Measurements from ENCODE around the gene IRF2BPL. TPM values are rescaled to one million over a fixed set of nuclear protein-coding genes. Genes with fewer than 3 reads are reported as not detected.

IRF2BPL gene
- total and polyA plus RNA-seq, 4 donors = 3.8 to 15.8 (median 7.4) TPM

DNA sequence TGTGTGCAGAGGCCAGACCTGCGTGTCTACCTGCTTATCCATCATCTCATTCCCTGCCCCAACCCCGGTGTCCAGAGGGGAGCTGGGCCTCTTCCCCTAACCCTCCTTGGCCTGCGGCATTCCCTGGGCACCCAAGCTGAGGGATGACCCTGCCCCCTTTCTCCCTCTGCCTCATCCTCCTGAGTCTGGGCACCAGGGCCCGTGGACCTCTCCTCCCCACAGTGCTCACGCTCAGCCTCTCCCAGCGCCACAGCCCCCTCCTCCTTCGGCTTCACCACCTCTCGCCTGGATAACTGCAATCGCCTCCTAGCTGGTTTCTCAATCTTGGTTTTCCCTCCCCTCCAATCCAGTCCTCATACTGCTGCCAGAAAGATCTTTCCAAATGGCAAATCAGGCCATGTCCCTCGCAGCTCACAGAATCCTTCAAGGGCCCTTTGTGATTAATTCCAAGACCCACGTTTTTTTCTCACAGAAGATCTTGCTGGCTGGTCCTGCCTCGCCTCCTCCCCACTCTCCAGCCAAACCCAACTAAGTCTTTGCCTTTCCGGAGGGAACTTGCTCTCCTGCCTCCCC lies 16.2 kb downstream of the IRF2BPL start (continued):
- TF ChIP-seq, protein P1, sequence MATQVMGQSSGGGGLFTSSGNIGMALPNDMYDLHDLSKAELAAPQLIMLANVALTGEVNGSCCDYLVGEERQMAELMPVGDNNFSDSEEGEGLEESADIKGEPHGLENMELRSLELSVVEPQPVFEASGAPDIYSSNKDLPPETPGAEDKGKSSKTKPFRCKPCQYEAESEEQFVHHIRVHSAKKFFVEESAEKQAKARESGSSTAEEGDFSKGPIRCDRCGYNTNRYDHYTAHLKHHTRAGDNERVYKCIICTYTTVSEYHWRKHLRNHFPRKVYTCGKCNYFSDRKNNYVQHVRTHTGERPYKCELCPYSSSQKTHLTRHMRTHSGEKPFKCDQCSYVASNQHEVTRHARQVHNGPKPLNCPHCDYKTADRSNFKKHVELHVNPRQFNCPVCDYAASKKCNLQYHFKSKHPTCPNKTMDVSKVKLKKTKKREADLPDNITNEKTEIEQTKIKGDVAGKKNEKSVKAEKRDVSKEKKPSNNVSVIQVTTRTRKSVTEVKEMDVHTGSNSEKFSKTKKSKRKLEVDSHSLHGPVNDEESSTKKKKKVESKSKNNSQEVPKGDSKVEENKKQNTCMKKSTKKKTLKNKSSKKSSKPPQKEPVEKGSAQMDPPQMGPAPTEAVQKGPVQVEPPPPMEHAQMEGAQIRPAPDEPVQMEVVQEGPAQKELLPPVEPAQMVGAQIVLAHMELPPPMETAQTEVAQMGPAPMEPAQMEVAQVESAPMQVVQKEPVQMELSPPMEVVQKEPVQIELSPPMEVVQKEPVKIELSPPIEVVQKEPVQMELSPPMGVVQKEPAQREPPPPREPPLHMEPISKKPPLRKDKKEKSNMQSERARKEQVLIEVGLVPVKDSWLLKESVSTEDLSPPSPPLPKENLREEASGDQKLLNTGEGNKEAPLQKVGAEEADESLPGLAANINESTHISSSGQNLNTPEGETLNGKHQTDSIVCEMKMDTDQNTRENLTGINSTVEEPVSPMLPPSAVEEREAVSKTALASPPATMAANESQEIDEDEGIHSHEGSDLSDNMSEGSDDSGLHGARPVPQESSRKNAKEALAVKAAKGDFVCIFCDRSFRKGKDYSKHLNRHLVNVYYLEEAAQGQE (IDR thresholded peaks at IDR 0.05) = no peak
- no peak for TF ChIP-seq FOXA1 (IDR thresholded peaks at IDR 0.05)

DNA sequence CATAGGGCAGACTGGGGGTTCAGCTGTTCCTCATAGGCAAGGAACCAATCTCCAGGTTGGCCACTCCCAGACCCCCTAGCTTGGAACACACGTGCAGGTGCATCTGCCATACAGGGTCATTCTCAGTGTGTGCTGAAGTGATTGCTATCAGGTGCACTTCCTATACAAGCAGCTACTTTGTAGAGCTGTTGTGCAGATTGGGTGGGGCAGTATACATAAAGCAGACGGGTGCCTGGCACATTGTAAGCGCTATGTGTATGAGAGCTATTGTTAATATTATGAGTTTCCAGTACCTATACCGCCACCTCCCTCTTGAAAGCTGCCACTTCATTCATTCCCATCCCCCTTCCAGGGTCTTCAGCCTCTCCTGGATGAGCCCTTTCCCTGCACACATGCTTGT lies 17.3 kb downstream of the IRF2BPL start:
- Histone ChIP-seq H3K27ac (ENCODE audit: low read depth in 1 of 2, low read length in 2 of 2) (no peak overlapping the region), H3K4me1 (ENCODE audit: control insufficient read depth in 4 of 4, insufficient read depth in 4 of 4, low read length in 3 of 4) (peaks cover 10 to 55% (median 29%) of the 10 kb centered on the region in 4 donors), H3K9me3 (ENCODE audit: control insufficient read depth in 4 of 4, low read length in 3 of 4) (no peaks in the 10 kb centered on the region), H3K27me3 (ENCODE audit: control insufficient read depth in 4 of 4, insufficient read depth in 4 of 4, low read length in 3 of 4) (no peaks in the 10 kb centered on the region), H3K36me3 (ENCODE audit: control insufficient read depth in 4 of 4, insufficient read depth in 3 of 4, low read depth in 1 of 4, low read length in 3 of 4) (no peaks in the 10 kb centered on the region), H3K9ac (ENCODE audit: low read depth in 1 of 2, low read length in 2 of 2) (no peak overlapping the region), H3K4me3 (ENCODE audit: low read depth in 1 of 3, low read length in 3 of 3) (no peak overlapping the region)
- 87% methylated on average over 4 of the region's 4 CpGs for WGBS
- DNase-seq (ENCODE audit: low spot score) = no peak
- TF ChIP-seq JUND (IDR thresholded peaks at IDR 0.05) (no peak), EGR1 (IDR thresholded peaks at IDR 0.05; ENCODE audit: low read depth in 2 of 2) (no peak), YY1 (IDR thresholded peaks at IDR 0.05) (no peak), SP1 (IDR thresholded peaks at IDR 0.05) (no peak), HNF4A (conservative IDR thresholded peaks at IDR 0.05) (no peak), FOXA2 (IDR thresholded peaks at IDR 0.05) (no peak), TAF1 (conservative IDR thresholded peaks at IDR 0.05) (no peak), NR2F2 (IDR thresholded peaks at IDR 0.05) (no peak), HNF4G (IDR thresholded peaks at IDR 0.05) (no peak), GABPA (IDR thresholded peaks at IDR 0.05 in 1 of 2, conservative IDR thresholded peaks at IDR 0.05 in 1 of 2) (no peak), FOXA1 (IDR thresholded peaks at IDR 0.05) (no peak), RXRA (IDR thresholded peaks at IDR 0.05) (no peak)
- TF ChIP-seq, protein P2, sequence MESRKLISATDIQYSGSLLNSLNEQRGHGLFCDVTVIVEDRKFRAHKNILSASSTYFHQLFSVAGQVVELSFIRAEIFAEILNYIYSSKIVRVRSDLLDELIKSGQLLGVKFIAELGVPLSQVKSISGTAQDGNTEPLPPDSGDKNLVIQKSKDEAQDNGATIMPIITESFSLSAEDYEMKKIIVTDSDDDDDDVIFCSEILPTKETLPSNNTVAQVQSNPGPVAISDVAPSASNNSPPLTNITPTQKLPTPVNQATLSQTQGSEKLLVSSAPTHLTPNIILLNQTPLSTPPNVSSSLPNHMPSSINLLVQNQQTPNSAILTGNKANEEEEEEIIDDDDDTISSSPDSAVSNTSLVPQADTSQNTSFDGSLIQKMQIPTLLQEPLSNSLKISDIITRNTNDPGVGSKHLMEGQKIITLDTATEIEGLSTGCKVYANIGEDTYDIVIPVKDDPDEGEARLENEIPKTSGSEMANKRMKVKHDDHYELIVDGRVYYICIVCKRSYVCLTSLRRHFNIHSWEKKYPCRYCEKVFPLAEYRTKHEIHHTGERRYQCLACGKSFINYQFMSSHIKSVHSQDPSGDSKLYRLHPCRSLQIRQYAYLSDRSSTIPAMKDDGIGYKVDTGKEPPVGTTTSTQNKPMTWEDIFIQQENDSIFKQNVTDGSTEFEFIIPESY (IDR thresholded peaks at IDR 0.05) = no peak
- TF ChIP-seq, protein P3, sequence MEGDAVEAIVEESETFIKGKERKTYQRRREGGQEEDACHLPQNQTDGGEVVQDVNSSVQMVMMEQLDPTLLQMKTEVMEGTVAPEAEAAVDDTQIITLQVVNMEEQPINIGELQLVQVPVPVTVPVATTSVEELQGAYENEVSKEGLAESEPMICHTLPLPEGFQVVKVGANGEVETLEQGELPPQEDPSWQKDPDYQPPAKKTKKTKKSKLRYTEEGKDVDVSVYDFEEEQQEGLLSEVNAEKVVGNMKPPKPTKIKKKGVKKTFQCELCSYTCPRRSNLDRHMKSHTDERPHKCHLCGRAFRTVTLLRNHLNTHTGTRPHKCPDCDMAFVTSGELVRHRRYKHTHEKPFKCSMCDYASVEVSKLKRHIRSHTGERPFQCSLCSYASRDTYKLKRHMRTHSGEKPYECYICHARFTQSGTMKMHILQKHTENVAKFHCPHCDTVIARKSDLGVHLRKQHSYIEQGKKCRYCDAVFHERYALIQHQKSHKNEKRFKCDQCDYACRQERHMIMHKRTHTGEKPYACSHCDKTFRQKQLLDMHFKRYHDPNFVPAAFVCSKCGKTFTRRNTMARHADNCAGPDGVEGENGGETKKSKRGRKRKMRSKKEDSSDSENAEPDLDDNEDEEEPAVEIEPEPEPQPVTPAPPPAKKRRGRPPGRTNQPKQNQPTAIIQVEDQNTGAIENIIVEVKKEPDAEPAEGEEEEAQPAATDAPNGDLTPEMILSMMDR (IDR thresholded peaks at IDR 0.05; ENCODE audit: low read depth, low read length, missing input control) = no peak
- TF ChIP-seq, protein P1 (IDR thresholded peaks at IDR 0.05) = no peak
- TF ChIP-seq, protein P4, sequence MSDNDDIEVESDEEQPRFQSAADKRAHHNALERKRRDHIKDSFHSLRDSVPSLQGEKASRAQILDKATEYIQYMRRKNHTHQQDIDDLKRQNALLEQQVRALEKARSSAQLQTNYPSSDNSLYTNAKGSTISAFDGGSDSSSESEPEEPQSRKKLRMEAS (IDR thresholded peaks at IDR 0.05) = no peak
